KMS-11 (cell line): ENCODE measurements around the gene TTC28.

Source experiments
- H2AFZ ChIP-seq: fragments of 200-600 bp; sonication (generic); 2 replicates; pipeline ENCODE4 v1.6.1; 2016; ENCODE audit warnings: antibody characterized with exemption, mixed run types, low read depth
- H3K27ac ChIP-seq: fragments of 200-600 bp; sonication (generic); 2 replicates; pipeline ENCODE4 v1.6.1; 2016; ENCODE audit warnings: mild to moderate bottlenecking, mixed run types
- H3K27me3 ChIP-seq: fragments of 200-600 bp; sonication (generic); 2 replicates; pipeline ENCODE4 v1.6.1; 2017; ENCODE audit warnings: mild to moderate bottlenecking, low read depth, mixed run types, moderate library complexity; ENCODE audit not compliant: insufficient read depth
- H3K36me3 ChIP-seq: fragments of 200-600 bp; sonication (generic); 2 replicates; pipeline ENCODE4 v1.6.1; 2017; ENCODE audit warnings: mild to moderate bottlenecking, mixed run types; ENCODE audit not compliant: insufficient read depth
- H3K4me1 ChIP-seq: fragments of 200-600 bp; sonication (generic); 2 replicates; pipeline ENCODE4 v1.6.1; 2016; ENCODE audit warnings: mild to moderate bottlenecking, low read depth, mixed run types; ENCODE audit not compliant: poor library complexity, severe bottlenecking
- H3K4me2 ChIP-seq: fragments of 200-600 bp; sonication (generic); 2 replicates; pipeline ENCODE4 v1.7.0; 2016; ENCODE audit warnings: mild to moderate bottlenecking, mixed run types
- H3K4me3 ChIP-seq: fragments of 200-600 bp; sonication (generic); IDR thresholded peaks from 2 replicates; pipeline ENCODE4 v1.6.1; 2017; ENCODE audit warnings: low read depth, low read length, mixed read lengths; ENCODE audit not compliant: insufficient read depth
- H3K79me2 ChIP-seq: fragments of 200-600 bp; sonication (generic); 2 replicates; pipeline ENCODE4 v1.6.1; 2016; ENCODE audit warnings: low read depth, mixed run types; ENCODE audit not compliant: insufficient read depth
- H3K9ac ChIP-seq: fragments of 200-600 bp; sonication (generic); 2 replicates; pipeline ENCODE4 v1.6.1; 2016; ENCODE audit warnings: mild to moderate bottlenecking, mixed run types
- H4K20me1 ChIP-seq: fragments of 200-600 bp; sonication (generic); 2 replicates; pipeline ENCODE4 v1.6.1; 2016; ENCODE audit warnings: mild to moderate bottlenecking, mixed run types; ENCODE audit not compliant: insufficient read depth
- TF ChIP-seq, protein P1 (sequence below): fragments of 200-600 bp; sonication (generic); conservative IDR thresholded peaks from 2 replicates; pipeline ENCODE4 v1.6.1; 2017; ENCODE audit warnings: low read depth, mild to moderate bottlenecking, antibody characterized with exemption, low read length, moderate library complexity, mixed read lengths

TTC28 gene

GRCh38 chr22:28585324-28585723 is 94.3 kb downstream of the TTC28 start:
- H4K20me1 ChIP-seq: no peaks in the 10 kb centered on the region
- TF ChIP-seq, protein P1, sequence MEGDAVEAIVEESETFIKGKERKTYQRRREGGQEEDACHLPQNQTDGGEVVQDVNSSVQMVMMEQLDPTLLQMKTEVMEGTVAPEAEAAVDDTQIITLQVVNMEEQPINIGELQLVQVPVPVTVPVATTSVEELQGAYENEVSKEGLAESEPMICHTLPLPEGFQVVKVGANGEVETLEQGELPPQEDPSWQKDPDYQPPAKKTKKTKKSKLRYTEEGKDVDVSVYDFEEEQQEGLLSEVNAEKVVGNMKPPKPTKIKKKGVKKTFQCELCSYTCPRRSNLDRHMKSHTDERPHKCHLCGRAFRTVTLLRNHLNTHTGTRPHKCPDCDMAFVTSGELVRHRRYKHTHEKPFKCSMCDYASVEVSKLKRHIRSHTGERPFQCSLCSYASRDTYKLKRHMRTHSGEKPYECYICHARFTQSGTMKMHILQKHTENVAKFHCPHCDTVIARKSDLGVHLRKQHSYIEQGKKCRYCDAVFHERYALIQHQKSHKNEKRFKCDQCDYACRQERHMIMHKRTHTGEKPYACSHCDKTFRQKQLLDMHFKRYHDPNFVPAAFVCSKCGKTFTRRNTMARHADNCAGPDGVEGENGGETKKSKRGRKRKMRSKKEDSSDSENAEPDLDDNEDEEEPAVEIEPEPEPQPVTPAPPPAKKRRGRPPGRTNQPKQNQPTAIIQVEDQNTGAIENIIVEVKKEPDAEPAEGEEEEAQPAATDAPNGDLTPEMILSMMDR: no peak
- H2AFZ ChIP-seq: no peak overlapping the region
- H3K9ac ChIP-seq: no peak overlapping the region
- no peaks in the 10 kb centered on the region for H3K4me1 ChIP-seq
- no peak overlapping the region for H3K27ac ChIP-seq
- H3K4me2 ChIP-seq: no peak overlapping the region
- H3K27me3 ChIP-seq: no peaks in the 10 kb centered on the region
- H3K36me3 ChIP-seq: no peaks in the 10 kb centered on the region
- H3K4me3 ChIP-seq: no peak overlapping the region
- no peaks in the 10 kb centered on the region for H3K79me2 ChIP-seq

DNA sequence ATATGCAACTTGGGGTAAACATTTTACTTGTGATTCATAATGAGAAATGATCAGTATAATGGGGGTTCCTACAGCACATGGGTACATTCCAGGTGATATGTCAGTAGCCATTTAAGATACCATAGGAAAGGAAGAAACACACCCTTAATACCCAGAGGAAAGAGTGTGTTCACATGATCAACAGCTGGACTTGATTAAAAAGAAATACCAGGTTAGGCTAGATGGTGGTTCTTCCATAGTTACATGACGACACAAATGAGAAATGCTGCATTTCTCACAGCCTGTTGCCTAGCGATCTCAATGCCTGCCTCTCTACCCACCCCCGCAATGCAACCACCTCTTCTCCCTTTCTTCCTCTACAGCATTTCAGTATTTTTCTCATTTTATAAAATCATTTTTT is 96.8 kb downstream of the TTC28 start:
- Histone ChIP-seq H3K4me2 (no peak overlapping the region), H3K27ac (no peak overlapping the region), H3K36me3 (no peaks in the 10 kb centered on the region), H2AFZ (no peak overlapping the region), H3K4me3 (no peak overlapping the region), H3K27me3 (no peaks in the 10 kb centered on the region), H3K79me2 (no peaks in the 10 kb centered on the region), H4K20me1 (no peaks in the 10 kb centered on the region), H3K4me1 (no peaks in the 10 kb centered on the region), H3K9ac (no peak overlapping the region)
- TF ChIP-seq, protein P1: no peak

GRCh38 chr22:28581016-28581415 is 98.6 kb downstream of the TTC28 start:
- Histone ChIP-seq H3K36me3 (no peaks in the 10 kb centered on the region), H3K4me3 (no peak overlapping the region), H3K4me2 (no peak overlapping the region), H3K27ac (no peak overlapping the region), H3K9ac (no peak overlapping the region), H3K4me1 (no peaks in the 10 kb centered on the region), H4K20me1 (no peaks in the 10 kb centered on the region), H3K27me3 (no peaks in the 10 kb centered on the region), H3K79me2 (no peaks in the 10 kb centered on the region), H2AFZ (no peak overlapping the region)
- TF ChIP-seq, protein P1: no peak

DNA sequence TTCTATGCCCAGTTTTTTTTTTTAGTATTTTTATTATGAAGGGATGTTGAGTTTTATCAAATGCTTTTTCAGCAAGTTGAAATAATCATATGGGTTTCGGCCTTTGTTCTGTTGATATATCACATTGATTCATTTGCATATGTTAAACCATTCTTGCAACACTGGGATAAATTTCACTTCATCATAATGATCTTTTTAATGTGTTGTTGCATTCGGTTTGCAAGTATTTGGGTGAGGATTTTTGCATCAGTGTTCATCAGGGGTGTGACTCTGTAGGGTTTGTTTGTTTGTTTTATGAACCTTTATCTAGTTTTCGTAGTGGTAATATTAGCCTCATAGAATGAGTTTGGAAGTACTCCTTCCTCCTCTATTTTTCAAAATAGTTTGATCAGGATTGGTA is 103.5 kb downstream of the TTC28 start:
- TF ChIP-seq, protein P1: no peak
- Histone ChIP-seq H3K4me3 (no peak overlapping the region), H3K9ac (no peak overlapping the region), H3K27ac (no peak overlapping the region), H3K79me2 (no peaks in the 10 kb centered on the region), H3K4me1 (no peaks in the 10 kb centered on the region), H3K4me2 (no peak overlapping the region), H4K20me1 (no peaks in the 10 kb centered on the region), H3K27me3 (no peaks in the 10 kb centered on the region), H3K36me3 (no peaks in the 10 kb centered on the region), H2AFZ (no peak overlapping the region)
